GM20000 (cell line): ENCODE measurements around the gene RAB40A.

ENCODE experiments used
- DNase-seq: peaks from one replicate; pipeline ENCODE4 v3.0.0; 2012; ENCODE audit warnings: low spot score
- CTCF ChIP-seq: IDR thresholded peaks from 2 replicates; pipeline ENCODE4 v1.5.1; 2012; ENCODE audit warnings: mild to moderate bottlenecking, control low read depth; ENCODE audit errors: extremely low read depth, missing control alignments

RAB40A gene

GRCh38 chrX:103524747-103525146 lies 5.5 kb upstream of the RAB40A start:
- TF ChIP-seq CTCF, result no peak
- DNase-seq, result no peak

- no peak for TF ChIP-seq CTCF
- no peak for DNase-seq
Measured at GRCh38 chrX:103523605-103524004, 4.3 kb upstream of the RAB40A start.

GRCh38 chrX:103520386-103520785 lies 1.1 kb upstream of the RAB40A start:
- no peak for DNase-seq
- no peak for TF ChIP-seq CTCF

- TF ChIP-seq CTCF, result no peak
- DNase-seq, result no peak
Measured at GRCh38 chrX:103518571-103518970, 718 bp downstream of the RAB40A start.

- DNase-seq, result no peak
- TF ChIP-seq CTCF, result no peak
Measured at GRCh38 chrX:103517246-103517645, 2.0 kb downstream of the RAB40A start.

GRCh38 chrX:103513476-103514108 lies 5.7 kb downstream of the RAB40A start:
- no peak for TF ChIP-seq CTCF
- no peak for DNase-seq

GRCh38 chrX:103513067-103513466 lies 6.2 kb downstream of the RAB40A start:
- TF ChIP-seq CTCF, result no peak
- DNase-seq, result no peak
